Measurements from ENCODE around the gene MARK1. TPM values are rescaled to one million over a fixed set of nuclear protein-coding genes. Genes with fewer than 3 reads are reported as not detected.

Gene MARK1
- total and polyA plus RNA-seq, 2 donors (not counting 1 experiment from before 2014, with no cell fraction given): 0.52 to 3.8 TPM

DNA sequence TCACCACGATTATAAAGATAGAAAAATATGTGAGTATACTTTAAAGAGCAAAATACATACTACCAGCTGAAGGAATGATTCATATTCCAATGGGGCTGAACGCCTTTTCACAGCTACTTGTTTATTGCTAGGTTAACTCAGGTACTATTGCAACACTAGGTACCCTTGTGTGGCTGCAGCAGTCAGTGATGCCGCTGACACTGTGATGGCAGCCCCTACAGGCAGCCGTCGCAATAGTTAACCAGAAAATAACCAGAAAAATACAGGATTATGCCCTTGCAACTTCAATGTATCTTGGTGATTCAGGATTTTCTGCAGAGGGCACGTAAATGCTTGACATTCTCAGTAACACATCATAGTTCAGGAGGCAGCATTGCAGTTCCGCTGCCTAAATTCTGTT is 1.6 kb upstream of the MARK1 start:
- H3K4me3 Mint-ChIP-seq: peak overlapping the region; percentile 30
- DNase-seq (no peak), ATAC-seq (ENCODE audit: low read depth) (no peak)
- no peaks in the 10 kb centered on the region for H3K9me3 Mint-ChIP-seq (ENCODE audit: insufficient read depth)
- CTCF ChIA-PET: no interaction called here
- no peak overlapping the region for H3K27ac ChIP-seq (ENCODE audit: low read length in 2 of 2)
- WGBS (ENCODE audit: insufficient coverage): 32% methylated on average over 6 of the region's 7 CpGs
- no peak overlapping the region for H3K4me3 ChIP-seq (ENCODE audit: control extremely low read depth in 1 of 5, extremely low read depth in 1 of 5, insufficient read depth in 1 of 5, low read depth in 2 of 5, low read length in 4 of 5)
- no peak overlapping the region for H3K4me2 ChIP-seq (replicated peaks; ENCODE audit: low read depth, low read length, poor library complexity, severe bottlenecking)
- TF ChIP-seq, protein P1, sequence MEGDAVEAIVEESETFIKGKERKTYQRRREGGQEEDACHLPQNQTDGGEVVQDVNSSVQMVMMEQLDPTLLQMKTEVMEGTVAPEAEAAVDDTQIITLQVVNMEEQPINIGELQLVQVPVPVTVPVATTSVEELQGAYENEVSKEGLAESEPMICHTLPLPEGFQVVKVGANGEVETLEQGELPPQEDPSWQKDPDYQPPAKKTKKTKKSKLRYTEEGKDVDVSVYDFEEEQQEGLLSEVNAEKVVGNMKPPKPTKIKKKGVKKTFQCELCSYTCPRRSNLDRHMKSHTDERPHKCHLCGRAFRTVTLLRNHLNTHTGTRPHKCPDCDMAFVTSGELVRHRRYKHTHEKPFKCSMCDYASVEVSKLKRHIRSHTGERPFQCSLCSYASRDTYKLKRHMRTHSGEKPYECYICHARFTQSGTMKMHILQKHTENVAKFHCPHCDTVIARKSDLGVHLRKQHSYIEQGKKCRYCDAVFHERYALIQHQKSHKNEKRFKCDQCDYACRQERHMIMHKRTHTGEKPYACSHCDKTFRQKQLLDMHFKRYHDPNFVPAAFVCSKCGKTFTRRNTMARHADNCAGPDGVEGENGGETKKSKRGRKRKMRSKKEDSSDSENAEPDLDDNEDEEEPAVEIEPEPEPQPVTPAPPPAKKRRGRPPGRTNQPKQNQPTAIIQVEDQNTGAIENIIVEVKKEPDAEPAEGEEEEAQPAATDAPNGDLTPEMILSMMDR (IDR thresholded peaks at IDR 0.05): no peak
- TF ChIP-seq EZH2 (IDR thresholded peaks at IDR 0.05; ENCODE audit: borderline replicate concordance, insufficient read depth, low read depth, low read length, poor library complexity, severe bottlenecking): no peak
- intact Hi-C loops (cut with micrococcal nuclease): loop anchor here (5.0 kb wide), 3 partner anchors 251 to 539 kb away; no protein-coding TSS in a partner anchor
- H3K4me1 Mint-ChIP-seq: peaks cover 23% of the 10 kb centered on the region
- H3K27me3 Mint-ChIP-seq: peaks cover 45% of the 10 kb centered on the region
- peaks cover 0 to 58% (median 27%) of the 10 kb centered on the region in 4 experiments for H3K27me3 ChIP-seq (replicated peaks in 1 of 4; ENCODE audit: control extremely low read depth in 1 of 4, control insufficient read depth in 3 of 4, insufficient read depth in 4 of 4, low read length in 3 of 4)
- H3K9me3 ChIP-seq (ENCODE audit: control extremely low read depth in 1 of 3, control insufficient read depth in 2 of 3, insufficient read depth in 1 of 3, low read length in 2 of 3): peaks cover 0 to 6% (median 0%) of the 10 kb centered on the region in 3 donors
- no peak overlapping the region for H3K27ac Mint-ChIP-seq
- no peaks in the 10 kb centered on the region for H3K79me2 ChIP-seq (ENCODE audit: control insufficient read depth, insufficient read depth, low read length)
- POLR2A ChIA-PET: no interaction called here
- no peaks in the 10 kb centered on the region for H4K20me1 ChIP-seq (ENCODE audit: control insufficient read depth, insufficient read depth, low read length, poor library complexity, severe bottlenecking)
- H3K36me3 ChIP-seq (replicated peaks in 1 of 2; ENCODE audit: control extremely low read depth in 1 of 2, control insufficient read depth in 1 of 2, extremely low read depth in 1 of 2, insufficient read depth in 2 of 2, low read length in 1 of 2): no peaks in the 10 kb centered on the region
- no peak overlapping the region for H2AFZ ChIP-seq (ENCODE audit: insufficient read depth, low read depth, low read length, poor library complexity, severe bottlenecking)
- peaks cover 17 to 21% of the 10 kb centered on the region in 2 donors for H3K4me1 ChIP-seq (ENCODE audit: control insufficient read depth in 2 of 2, insufficient read depth in 2 of 2, low read length in 2 of 2)
- no peak overlapping the region for H3K9ac ChIP-seq (ENCODE audit: low read length)

DNA sequence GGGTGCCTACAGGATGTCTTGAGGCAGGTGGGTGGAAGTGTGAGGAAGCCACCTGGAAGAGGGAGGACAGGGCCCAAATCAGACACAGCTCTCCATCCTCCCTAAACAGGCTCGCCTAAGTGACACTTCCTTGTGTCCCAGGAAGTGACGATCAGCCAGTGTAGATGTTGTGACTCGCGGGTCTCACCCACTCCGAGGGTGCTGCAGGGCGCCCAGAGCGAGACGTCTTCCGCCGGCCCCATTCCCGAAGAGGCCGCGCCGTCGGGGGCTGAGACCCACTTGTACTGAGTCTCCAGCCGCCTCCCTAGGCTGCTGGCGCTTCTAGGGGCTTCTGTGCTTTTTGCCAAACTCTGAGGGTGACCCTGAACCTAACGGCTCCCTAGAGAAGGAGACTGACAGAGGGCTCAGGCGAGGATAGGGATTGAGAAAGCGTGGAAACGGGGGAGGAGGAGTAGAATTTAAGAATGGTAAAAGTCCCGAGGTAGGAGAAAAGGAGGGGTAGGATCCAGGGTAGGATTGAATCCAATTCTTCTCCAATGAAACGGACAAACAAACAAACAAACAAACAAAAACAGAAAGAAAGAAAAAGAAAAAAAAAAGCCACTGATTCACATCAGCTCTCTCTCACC is 543 bp upstream of the MARK1 start:
- Histone ChIP-seq H3K27ac (ENCODE audit: low read length in 2 of 2) (no peak overlapping the region), H3K4me1 (ENCODE audit: control insufficient read depth in 2 of 2, insufficient read depth in 2 of 2, low read length in 2 of 2) (peaks cover 17 to 21% of the 10 kb centered on the region in 2 donors), H3K4me2 (replicated peaks; ENCODE audit: low read depth, low read length, poor library complexity, severe bottlenecking) (peak overlapping the region; percentile 82), H3K27me3 (replicated peaks in 1 of 4; ENCODE audit: control extremely low read depth in 1 of 4, control insufficient read depth in 3 of 4, insufficient read depth in 4 of 4, low read length in 3 of 4) (peaks cover 0 to 53% (median 27%) of the 10 kb centered on the region in 4 experiments), H3K9ac (ENCODE audit: low read length) (peak overlapping the region; percentile 69), H3K79me2 (ENCODE audit: control insufficient read depth, insufficient read depth, low read length) (no peaks in the 10 kb centered on the region), H3K9me3 (ENCODE audit: control extremely low read depth in 1 of 3, control insufficient read depth in 2 of 3, insufficient read depth in 1 of 3, low read length in 2 of 3) (peaks cover 0 to 6% (median 0%) of the 10 kb centered on the region in 3 donors), H3K4me3 (ENCODE audit: control extremely low read depth in 1 of 5, extremely low read depth in 1 of 5, insufficient read depth in 1 of 5, low read depth in 2 of 5, low read length in 4 of 5) (peak overlapping the region in 4 of 5 experiments; percentile 28 to 70 (median 50)), H4K20me1 (ENCODE audit: control insufficient read depth, insufficient read depth, low read length, poor library complexity, severe bottlenecking) (no peaks in the 10 kb centered on the region), H2AFZ (ENCODE audit: insufficient read depth, low read depth, low read length, poor library complexity, severe bottlenecking) (peak overlapping the region; percentile 72), H3K36me3 (replicated peaks in 1 of 2; ENCODE audit: control extremely low read depth in 1 of 2, control insufficient read depth in 1 of 2, extremely low read depth in 1 of 2, insufficient read depth in 2 of 2, low read length in 1 of 2) (no peaks in the 10 kb centered on the region)
- ATAC-seq (ENCODE audit: low read depth) (peak; percentile 25), DNase-seq (peak; percentile 27)
- Mint-ChIP-seq H3K4me1 (peaks cover 23% of the 10 kb centered on the region), H3K27me3 (peaks cover 50% of the 10 kb centered on the region), H3K27ac (peak overlapping the region; percentile 77), H3K9me3 (ENCODE audit: insufficient read depth) (no peaks in the 10 kb centered on the region), H3K4me3 (peak overlapping the region; percentile 90)
- no peak for TF ChIP-seq EZH2 (IDR thresholded peaks at IDR 0.05; ENCODE audit: borderline replicate concordance, insufficient read depth, low read depth, low read length, poor library complexity, severe bottlenecking)
- TF ChIP-seq, protein P1 (IDR thresholded peaks at IDR 0.05): no peak
- WGBS (ENCODE audit: insufficient coverage): 10% methylated on average over 17 of the region's 23 CpGs
- CTCF ChIA-PET: no interaction called here
- intact Hi-C loops (cut with micrococcal nuclease): loop anchor here (5.0 kb wide), 3 partner anchors 250 to 540 kb away; no protein-coding TSS in a partner anchor
- POLR2A ChIA-PET: no interaction called here

All from B cell (primary cell).